Measurements from ENCODE around the gene CD8A.

The CD8A gene

DNA sequence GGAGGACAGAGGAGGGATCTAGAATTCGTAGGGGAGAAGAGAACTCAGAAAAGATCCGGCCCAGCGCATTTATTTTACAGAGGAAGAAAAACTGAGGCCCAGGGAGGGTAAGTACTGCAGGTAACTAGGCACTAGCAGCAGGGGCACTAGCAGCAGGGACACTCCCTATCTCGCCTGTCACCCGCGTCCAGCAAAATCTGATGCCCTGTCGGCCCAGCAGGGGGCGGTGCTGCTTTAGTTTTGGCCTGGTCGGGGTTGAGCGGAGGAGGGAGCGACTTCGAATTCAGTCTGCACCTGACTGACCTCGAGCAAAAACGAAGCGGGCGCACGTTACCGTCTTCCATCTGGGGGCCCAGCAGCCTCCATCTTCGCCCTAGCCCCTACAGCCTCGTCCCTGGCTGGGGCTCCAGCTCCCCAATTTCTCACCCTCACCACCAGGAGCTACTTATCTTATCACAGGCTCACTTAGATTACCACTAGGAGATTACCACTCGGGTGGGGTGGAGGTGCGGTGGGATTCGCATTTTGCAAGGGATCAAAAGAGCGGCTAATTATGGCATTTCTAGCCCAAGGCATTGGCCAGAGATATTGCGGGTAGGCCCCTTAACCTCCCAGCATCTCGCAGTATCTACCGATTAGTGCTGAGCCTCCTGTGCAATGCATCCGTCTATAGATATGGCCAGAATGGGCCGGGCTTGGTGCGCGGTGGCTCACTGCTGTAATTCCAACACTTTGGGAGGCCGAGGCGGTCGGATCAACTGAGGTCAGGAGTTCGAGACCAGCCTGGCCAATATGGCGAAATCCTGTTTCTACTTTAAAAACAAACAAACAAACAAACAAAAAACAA, 17.8 kb upstream of the CD8A start:
- DNase-seq, result peak; percentile 67

DNA sequence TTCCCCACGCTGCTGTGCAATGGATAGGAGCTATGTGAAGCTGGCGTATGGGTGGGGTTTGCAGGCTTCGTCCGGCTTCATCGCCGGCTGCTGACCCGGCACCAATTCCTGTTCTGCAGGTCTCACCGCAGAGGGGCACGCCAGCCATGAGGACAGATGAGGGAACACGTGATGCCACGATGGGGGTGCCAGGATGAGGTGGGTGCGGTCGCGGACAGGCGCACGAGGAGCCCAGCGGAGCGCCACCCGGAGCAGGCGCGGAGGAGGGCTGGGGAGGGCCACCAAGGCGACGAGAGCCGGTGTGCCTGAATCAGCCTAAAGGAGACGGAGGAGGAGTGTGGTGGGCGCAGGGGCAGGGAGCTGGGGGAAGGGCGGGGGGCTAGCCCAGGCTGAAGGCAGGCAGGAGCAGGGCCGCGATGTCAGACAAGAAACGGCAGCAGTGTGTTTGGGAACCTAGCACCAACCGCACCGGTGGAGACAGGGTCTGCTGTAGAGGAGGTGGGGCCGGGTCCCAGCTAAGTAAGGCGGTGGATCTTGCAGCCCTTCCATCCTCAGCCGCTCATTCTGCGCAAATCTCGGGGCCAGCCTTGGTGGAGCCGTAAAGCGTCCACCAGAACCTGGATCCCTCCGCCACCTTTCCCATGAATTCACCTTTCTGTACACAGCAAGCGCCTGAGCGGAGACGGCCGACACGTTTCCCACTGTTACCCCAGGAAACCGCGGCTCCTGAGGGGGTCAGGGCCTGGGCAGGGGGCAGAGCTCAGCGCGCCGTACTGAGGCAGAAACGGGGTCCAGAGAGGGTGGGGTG, 17.0 kb upstream of the CD8A start:
- peak; percentile 38 for DNase-seq

DNA sequence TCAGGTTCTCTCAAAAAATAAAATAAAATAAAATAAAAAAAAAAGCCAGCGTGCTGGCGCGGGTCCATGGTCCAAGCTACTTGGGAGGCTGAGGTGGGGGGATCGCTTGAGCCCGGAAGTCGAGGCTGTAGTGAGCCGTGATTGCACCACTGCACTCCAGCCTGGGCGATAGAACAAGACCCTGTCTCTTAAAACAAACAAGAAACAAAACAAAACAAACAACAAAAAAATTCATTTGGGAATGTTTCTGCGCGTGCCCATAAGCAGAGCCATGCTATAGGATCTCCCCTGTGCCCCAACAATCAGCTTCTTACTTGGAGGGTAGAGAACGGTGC, 16.4 kb upstream of the CD8A start:
- DNase-seq, result no peak

DNA sequence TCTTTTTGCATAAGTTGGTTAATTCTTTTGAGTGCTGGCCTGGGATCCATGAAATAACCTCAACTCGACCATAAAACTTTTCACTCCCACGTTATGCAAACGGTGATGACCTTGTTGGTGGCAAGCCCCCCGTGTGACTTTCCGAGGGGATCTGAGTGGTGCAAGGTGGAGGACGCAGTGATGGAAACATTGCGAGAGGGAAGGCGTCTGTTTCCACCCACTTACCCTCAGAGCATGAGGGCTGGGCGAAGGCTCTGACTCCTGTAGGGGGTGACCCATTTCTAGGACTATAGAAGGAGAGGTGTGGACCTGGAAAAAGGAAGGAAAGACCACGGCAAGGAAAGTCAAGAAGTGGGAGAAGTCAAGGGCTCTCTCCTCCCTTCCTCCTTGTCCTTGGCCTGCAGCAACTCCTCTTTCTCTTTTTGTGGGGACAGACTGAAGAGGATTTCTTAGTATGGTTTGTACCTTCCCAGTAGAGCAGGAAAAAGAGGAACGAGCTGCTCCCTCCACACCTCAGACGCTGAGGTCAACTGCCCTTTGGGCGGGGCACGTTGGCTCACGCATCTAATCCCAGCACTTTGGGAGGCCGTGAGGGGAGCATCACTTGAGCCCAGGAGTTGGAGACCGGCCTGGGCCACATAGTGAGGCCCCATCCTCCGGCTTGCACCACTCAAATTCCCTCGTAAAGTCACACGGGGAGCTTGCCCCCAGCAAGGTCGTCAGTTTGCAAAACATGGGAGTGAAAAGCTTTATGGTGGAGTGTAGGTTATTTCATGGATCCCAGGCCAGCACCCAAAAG, 15.5 kb upstream of the CD8A start:
- no peak for DNase-seq

DNA sequence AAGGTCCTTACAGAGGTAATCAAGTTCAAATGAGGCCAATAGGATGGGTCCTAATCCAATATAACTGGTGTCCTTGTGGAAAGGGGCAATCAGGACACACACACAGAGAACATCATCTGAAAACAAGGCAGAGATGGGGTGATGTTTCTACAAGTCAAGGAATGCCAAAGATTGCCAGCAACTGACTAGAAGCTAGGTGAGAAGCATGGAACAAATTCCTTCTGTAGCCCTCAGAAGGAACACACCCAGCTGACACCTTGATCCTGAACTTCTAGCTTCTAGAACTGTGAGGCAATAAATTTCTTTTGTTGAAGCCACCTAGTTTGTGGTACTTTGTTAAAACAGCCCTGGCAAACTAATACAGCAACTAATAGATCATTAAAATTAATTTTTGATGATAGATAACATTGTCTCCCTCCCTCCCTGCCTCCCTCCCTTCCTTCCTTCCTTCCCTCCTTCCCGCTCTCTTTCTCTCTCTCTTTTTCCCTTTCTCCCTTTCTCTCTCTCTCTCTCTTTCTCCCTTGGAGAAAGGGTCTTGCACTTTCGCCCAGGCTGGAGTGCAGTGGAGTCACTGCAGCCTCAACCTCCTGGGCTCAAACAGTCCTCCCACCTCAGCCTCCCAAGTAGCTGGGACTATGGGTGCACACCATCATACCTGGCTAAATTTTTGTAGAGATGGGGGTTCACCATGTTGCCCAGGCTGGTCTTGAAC, 10.3 kb upstream of the CD8A start:
- no peak for DNase-seq

DNA sequence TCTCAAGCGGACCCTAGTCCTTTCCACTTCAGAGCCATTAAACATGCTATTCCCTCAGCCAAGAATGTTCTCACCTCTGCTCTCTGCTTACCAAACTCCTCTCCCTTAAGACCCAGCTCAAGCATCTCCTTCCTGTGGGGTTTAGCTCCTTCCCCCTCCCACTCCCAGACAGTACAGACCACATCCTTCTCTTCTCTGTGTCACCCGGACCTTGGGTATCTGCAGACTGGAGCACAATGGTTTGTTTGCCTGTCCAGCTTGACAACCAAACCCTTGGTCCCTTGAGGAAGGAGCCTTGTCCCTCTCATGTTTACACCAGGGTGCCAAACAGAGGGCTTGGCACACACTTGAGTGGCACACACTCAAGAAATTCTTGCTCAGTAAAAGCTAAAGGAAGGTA, 4.1 kb upstream of the CD8A start:
- DNase-seq, result no peak

DNA sequence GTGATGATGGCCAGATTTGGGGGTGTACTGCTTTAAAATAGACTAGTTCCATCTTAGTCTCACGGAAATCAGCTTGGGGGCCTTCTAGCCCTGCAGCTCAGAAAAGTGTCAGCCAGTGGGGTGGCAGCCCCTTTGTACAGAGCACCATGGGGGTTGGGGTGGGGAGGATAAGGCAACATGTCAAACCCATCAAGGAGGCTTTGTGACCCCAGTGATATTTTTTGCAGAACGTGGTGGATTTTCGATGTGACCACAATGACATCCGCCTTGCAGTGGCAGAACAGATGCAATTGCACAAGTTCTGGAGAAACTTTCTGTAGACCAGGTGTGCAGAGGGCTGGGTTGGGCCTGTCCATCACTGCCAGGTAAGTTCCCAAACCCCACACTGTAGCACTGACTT, 3.0 kb upstream of the CD8A start:
- DNase-seq, result no peak

DNA sequence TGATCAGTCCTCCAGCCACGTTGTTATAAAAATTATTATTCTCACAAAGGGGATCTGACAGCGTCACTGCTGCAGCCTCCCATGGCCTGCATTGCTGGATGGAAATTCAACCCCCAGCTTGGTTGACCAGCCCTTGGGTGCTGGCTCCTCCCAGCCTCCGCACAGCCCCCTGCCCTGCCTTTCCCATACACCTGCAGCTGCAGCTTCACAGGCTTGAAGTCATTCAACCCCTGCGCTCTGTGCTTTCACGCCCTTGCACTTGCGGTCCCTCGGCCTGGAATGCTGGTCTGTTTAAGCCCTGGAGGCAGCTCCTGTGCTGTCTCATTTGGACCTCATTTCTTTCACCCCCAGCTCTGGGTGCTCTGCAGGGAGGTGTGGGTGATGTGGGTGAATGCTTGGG, 860 bp upstream of the CD8A start:
- no peak for DNase-seq

DNA sequence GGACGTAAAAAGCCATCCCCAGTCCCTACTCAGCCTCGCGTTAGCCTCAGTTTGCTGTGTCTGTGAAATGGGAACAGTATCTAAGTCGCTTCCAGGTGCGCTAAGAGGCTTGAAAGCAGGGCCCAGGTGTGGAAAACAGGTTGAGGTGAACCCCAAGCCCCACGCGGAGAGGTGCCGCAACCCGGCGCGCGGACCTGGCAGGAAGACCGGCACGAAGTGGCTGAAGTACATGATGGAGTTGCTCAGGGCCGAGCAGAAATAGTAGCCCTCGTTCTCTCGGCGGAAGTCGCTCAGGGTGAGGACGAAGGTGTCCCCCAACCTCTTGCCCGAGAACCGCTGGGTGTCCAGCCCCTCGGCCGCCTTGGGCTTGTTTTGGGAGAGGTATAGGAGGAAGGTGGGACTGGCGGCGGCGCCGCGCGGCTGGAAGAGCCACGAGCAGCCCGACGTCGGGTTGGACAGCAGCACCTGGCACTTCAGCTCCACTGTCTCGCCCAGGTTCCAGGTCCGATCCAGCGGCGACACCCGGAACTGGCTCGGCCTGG, 508 bp downstream of the CD8A start:
- no peak for DNase-seq

DNA sequence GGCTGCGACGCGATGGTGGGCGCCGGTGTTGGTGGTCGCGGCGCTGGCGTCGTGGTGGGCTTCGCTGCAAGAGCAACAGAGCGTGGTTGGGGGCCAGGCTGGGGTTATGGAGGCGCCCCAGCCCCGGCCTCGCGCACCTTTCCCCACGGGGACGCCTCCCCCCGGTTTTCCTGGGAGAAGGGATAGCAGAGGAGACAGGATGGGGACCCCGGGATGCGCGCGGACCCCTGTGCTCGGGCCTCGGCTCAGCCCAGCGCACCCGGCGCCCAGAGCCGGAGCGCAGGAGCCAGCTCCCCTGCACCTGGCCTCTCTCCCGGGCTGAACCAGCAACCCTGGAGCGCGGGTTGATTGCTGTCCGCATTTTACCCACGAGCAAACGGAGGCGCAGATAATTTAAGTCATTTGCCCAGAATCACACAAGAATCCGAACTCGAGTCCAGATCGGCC, 1.0 kb downstream of the CD8A start:
- DNase-seq, result no peak

DNA sequence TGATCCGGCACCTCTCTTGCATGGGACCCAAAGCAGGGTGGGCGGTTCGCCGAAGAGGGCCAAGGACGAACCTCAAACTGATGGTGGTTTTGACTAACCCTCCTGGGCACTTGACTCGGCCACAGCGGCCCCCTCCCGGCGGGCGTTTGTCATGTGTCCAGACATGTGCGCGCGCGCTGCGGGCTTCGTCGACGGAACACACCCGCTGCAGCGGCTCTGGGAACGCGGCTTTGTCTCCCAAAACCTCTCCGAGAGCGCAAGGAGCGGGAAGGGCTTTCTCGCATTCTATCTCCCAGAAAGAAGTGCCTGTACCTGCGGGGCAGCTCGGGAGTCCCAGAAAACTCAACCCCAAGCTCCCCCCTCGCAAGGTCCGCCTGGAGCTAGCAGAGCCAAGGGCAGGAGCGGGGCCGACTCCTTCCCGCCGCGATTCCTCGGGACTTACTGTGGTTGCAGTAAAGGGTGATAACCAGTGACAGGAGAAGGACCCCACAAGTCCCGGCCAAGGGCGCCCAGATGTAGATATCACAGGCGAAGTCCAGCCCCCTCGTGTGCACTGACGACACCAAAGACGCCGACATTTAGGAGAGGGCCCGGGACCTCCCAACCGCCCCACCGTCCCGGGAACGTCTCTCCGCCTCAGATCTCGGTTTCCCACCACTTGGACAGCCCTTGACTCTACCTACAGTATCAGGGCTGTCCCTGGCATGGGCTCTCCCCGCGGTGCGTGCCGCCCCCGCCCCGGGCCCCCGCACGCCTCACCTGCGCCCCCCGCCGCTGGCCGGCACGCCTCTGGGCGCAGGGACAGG, 1.6 kb downstream of the CD8A start:
- no peak for DNase-seq

DNA sequence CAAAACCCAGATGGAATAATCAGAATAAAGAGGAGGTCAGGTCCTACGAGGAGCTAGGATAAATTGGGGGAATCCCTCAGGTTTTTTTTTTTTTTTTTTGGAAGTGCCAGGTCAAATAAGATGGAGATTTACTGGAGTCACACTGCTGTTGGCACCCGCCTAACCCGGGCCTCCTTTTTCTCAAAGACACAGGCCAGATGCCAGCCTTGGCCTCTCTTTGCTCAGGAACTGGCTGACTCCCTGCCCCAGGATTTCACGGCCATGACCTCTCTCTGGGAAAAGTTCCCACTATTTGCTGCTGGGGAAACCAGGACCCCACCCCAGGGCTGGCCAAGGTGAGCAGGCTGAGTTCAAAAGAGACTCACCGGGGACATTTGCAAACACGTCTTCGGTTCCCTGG, 2.5 kb downstream of the CD8A start:
- DNase-seq, result no peak

DNA sequence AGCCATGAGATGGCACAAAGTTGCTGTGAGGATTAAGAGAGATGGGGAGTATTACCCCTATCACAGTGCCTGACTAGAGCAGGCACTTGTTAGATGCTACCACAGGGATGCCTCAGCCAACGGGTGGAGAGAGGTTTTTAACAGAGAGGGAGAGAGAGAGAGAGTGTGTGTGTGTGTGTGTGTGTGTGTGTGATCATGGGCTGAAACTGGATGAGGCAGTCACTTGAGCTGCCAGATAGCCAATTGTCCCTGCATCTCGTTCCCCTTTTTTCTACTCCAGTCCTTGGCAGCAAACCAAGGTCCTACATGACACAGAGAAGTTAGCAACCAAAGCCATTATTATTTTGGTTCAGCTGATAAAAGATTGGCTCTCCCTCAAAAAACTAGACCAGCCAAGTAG, 3.0 kb downstream of the CD8A start:
- no peak for DNase-seq

DNA sequence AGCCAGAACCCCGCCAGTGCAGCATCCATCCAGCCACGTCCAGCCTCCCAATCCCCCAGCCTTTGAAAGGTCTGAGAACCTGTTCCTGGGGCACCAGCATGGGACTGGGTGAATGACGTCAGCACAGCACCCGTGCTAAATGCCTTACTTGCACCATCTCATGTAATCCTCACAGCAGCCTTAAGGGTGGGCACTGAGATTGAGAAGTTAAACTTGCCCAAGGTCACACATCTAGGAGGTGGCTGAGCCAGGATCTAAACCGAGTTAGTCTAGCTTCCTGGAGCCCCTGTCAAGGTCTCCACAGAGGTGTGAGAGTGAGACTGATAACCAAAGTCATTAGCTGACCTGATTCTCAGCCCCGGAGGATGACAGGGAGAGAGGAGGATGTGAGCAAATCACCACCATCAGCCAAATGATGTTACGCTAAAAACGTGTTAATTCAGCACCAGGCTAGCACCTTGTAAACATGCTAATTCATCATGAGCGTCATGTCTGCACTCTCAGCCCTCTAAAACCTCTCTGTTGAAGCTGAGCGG, 4.6 kb downstream of the CD8A start:
- no peak for DNase-seq

DNA sequence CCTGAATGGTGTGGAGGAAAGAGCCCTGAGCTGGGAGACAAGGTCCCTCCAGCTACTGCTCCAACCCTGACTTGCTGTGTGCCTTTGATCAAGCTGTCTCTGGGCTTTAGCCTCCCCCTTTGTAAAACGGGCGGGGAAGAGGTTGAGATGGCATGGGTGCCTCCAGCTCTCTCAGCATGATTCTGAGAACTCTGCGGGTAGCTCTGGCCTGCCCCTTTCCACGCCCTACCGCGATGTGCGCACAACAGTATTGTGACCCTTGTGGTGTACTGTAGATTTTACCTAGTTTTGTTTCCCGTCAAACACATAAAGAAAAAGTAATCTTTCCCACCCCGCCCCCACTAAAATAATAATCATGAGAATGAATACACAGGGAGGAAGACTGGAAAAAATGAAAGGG, 5.3 kb downstream of the CD8A start:
- no peak for DNase-seq

DNA sequence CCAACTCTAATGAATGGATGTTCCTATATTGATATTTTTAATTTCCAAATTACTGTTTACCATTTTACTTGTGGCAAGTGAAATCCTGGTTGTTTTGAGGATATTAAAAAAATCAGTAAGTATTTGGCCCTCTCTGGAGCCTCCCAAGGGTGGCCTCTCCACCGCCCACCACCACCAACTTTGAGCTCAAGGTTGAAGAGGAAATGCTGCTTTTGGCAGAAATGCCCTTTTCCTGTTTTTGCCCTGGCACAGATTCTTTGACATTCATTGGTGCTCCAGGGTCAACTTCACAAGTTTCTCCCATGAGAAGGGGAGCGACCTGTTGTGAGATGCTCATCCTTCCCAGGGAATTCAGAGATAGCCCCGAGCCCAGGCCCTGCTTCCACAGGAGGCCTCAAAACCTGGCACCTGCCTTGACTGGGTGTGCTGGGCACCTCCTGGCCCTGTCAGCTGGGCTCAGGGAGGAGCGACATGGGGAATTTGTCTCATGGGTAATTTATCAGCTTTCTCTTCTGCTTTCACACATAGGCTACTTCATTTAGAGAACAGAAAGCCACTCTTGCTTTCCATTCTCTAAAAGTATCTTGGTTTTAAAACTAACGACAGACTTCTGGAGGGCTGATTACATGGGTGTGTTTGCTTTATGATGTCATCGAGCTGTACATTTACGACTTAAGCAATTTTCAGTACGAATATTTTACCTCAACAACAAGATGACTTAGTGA, 6.9 kb downstream of the CD8A start:
- DNase-seq, result no peak

DNA sequence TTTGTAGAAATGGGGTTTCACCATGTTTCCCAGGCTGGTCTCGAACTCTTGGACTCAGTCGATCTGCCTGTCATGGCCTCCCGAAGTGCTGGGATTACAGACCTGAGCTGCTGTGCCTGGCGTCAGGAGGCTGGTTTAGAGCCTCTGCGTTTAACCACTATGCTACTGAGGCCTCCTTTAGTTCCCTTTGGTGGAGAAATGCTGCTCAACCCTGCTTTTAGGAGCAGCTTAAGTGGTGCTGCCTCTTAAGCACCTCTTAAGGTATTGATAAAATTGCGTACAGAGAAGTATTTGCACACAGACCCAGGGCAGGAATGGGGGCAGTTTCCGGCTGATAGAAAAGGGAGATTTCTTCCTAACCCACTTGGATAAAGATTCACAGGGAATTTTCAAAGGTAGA, 8.0 kb downstream of the CD8A start:
- DNase-seq, result no peak

DNA sequence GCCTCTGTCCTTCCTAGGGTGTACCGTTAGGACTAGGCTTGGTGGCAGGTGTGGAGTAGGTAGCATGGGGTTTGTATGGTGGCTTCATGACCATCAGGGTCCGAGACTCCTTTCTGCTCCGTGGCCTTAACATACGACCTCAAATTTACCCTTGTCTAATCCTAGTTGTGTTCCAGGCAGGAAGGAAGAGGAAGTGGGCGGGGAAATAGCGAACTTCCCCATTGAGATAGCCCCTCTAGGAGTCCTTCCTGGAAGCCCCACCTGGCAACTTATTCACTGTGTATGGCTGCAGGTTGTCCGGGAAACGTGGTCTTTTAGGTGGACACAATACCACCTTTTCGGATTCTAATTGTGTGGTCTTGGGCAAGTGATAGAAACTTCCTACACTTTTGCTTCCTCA, 9.3 kb downstream of the CD8A start:
- no peak for DNase-seq

DNA sequence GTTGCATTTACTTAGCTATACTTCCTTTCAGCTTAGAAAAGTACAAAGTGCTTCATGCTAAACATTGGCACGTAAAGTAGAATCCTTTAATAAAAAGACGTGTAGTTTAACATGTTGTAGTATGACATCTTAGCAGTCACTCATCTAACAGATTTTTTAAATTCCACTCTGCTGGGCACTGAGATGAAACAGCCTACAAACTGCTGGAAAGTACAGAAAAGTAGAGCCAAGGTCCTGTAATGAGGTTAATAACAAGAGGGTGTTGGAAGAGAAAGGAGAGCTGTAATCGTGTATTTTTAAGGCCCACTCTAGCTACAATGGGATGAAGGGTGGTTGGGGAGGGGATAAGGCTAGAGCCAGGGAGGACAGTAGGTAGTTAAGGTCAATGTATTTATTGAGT, 10.7 kb downstream of the CD8A start:
- no peak for DNase-seq

DNA sequence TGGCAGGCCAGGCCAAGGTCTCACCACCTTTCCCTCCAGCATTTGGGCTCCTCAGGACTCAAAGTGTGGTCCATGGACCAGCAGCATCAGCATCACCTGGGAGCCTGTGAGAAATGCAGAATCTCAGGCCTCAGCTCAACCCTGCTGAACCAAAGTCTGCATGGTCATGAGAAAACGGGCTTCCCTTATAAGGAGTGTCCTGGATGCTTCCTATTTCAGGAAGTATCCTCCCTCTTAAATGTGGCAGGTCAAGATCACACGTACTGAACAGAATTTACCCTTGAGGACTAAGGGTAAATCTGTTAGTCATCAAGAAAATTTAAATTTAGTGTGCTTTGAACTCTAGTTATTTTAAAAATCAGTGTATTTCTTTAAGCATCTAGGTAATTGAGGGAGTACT, 11.8 kb downstream of the CD8A start:
- no peak for DNase-seq

DNA sequence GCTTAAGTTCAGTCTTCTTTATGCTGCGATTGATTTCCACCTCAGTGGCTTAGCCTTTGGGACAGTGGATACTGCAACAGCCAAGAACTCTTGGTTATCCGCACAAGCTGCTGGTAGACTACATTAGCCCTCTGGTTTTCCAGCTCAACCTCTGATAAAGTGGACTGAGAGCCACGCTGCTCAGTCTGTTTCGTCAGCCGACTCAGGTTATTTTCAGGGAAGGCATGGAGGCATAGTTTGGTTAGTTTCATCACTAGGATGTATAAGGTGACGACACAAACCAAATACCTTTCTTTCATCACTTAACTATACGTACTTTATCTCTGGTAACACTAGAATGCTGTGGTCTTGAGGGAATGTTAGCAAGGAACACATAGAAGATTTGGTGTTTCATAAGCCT, 14.2 kb downstream of the CD8A start:
- DNase-seq, result no peak

All from DMS 273 treated with DMSO at 0.1 percent for 48 hours (cell line).